GM18499 (cell line): ENCODE measurements around the gene ERICH6B.

Experiments
- ATAC-seq: cut with Tn5 transposase; IDR thresholded peaks from one replicate; pipeline ENCODE4 v1.9.1; 2021; ENCODE audit warnings: moderate number of reproducible peaks; ENCODE audit not compliant: insufficient read depth, unreplicated experiment

ERICH6B gene

GRCh38 chr13:45508776-45509175 lies 106.8 kb downstream of the ERICH6B start:
- ATAC-seq = no peak

- no peak for ATAC-seq
These were observed 108.7 kb downstream of the ERICH6B start for GRCh38 chr13:45506811-45507210.

- ATAC-seq = no peak
These were observed 111.9 kb downstream of the ERICH6B start for GRCh38 chr13:45503658-45504057.

- no peak for ATAC-seq
These were observed 114.4 kb downstream of the ERICH6B start for GRCh38 chr13:45501175-45501526.

GRCh38 chr13:45500492-45501174 lies 114.9 kb downstream of the ERICH6B start:
- ATAC-seq = no peak

GRCh38 chr13:45496942-45497341 lies 118.6 kb downstream of the ERICH6B start:
- no peak for ATAC-seq

GRCh38 chr13:45492538-45492937 lies 123.0 kb downstream of the ERICH6B start:
- no peak for ATAC-seq
